Suppressor macrophage treated with lipopolysaccharide for 4 hours (primary cell): ENCODE results near the gene FRMD7.

Experiments used
- DNase-seq: peaks from one replicate; pipeline ENCODE4 v3.0.0-alpha.2; 2020

Gene FRMD7

GRCh38 chrX:132031867-132032266, 96.0 kb downstream of the FRMD7 start:
- DNase-seq: no peak

DNA sequence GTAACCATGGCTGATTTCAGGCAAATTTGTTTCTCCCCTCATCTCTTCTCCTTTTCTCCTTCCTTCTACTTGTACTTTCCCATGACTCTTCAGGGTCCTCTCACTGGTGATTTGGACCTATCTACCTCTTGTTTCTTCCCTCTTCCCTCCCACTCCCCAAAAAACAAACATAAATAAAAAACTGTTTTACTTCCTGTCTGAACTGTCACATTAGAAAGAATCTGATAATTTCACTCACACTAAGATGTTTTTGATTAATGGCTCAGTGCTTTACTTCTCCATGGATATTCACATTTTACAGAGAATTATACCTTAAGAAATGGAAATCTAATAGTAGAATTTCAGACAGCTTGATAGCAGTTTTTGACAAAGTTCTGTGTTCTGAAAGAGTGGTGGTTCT, 97.6 kb downstream of the FRMD7 start:
- DNase-seq: no peak
